Measurements from ENCODE around the gene TAOK3.
"Not testable (repeated sequence)": the region's sequence is repeated elsewhere in the genome, so short reads cannot be mapped to it uniquely, and the experiment has no call there.

TAOK3 gene

DNA sequence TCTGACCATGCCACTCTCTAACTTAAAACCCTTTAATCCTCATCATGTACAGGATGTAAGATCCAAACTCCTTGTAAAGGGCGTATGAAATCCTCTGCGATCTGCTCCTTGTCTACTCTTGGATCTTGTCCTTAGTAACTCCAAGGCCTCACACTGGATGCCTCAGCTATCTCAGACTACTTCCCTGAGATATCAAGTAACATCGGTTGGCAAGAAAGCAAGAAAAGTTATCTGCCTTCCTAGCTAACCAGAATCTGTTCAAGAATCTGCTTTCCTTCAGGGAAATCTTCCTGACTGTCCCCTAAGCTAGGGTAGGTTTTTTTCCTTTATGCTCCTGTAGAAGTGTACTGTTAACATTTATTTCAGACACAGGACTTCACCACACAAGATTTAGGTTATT is 82.6 kb downstream of the TAOK3 start:
- DNase-seq: no peak

GRCh38 chr12:118288174-118288573 is 84.5 kb downstream of the TAOK3 start:
- DNase-seq: peak; percentile 25

DNA sequence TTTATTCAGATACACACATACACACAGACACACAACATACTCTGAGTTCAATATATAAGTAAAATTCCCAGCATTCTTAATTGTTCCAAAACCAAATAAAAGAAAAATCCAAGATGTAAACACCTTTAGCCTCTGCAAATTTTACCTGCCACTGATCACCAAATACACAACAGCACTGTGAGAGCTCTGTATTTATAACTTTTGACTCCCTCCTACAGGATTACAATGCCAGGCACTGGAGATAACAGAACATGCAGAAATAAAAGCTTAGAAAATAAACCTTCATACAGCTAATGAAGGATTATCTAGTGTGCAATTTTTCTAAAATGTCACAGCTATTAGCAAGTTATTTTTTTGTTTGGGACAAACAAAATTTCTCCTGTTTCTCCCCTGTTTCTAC is 85.0 kb downstream of the TAOK3 start:
- DNase-seq: no peak

GRCh38 chr12:118282767-118283166 is 89.9 kb downstream of the TAOK3 start:
- DNase-seq: no peak

DNA sequence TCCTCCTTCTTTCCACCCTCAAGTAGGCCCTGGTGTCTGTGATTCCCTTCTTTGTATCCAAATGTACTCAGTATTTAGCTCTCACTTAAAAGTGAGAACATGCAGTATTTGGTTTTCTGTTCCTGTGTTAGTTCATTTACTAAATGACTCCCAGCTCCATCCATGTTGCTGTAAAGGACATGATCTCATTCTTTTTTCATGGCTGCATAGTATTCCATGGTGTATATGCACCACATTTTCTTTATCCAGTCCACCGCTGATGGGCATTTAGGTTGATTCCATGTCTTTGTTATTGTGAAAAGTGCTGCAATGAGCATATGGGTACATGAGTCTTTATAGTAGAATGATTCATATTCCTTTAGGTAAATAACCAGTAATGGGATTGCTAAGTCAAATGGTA is 94.4 kb downstream of the TAOK3 start:
- DNase-seq: not testable (repeated sequence)

GRCh38 chr12:118274066-118274465 is 98.6 kb downstream of the TAOK3 start:
- peak; percentile 17 for DNase-seq

- no peak for DNase-seq
These were observed 100.8 kb downstream of the TAOK3 start for GRCh38 chr12:118271770-118272417.

DNA sequence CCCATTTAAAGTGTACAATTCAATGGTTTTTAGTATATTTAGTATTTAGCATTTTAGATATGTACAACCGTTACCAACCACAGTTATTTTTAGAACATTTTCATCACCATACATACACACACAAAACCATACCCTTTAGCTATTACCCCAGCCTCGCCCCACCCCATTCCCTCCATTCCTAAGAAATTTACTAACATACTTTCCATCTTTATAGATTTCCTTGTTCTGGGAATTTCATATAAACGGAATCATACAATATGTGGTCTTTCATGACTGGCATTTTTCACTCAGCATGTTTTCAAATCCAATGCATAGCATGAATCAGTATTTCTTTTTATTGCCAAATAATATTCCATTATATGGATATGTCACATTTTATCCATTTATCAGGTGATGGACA is 101.5 kb downstream of the TAOK3 start:
- no peak for DNase-seq

GRCh38 chr12:118269806-118270205 is 102.9 kb downstream of the TAOK3 start:
- DNase-seq: peak; percentile 46

DNA sequence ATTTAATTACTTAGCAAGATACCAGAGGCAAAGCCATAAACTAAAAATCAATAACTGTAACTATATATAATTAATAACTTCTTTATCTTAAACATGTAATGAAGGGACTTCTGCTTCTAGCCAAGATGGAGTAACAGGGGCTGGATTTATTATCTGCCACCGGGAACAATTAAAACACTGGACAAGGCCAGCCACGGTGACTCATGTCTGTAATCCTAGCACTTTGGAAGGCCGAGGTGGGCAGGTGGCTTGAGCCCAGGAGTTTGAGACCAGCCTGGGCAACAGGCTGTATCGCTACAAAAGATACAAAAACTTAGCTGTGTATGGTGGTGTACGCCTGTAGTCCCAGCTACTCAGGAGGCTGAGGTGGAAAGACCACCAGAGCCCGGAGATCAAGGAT is 113.6 kb downstream of the TAOK3 start:
- DNase-seq: no peak

DNA sequence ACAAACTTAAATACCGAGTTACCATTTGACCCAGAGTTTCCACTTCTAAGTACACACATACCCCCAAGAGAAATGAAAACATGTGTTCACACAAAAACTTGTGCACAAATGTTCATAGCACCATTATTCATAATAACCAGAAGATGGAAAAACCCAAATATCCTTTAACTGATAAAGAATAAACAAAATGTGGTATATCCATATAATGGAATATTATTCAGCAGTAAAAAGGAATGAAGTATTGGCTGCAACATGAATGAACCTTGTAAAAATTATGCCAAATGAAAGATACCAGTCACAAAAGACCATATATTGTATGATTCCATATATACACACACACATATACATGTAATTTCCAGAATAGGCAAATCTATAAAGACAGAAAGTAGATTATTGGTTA is 116.4 kb downstream of the TAOK3 start:
- no peak for DNase-seq

- no peak for DNase-seq
These were observed 123.2 kb downstream of the TAOK3 start for GRCh38 chr12:118249547-118249946.

DNA sequence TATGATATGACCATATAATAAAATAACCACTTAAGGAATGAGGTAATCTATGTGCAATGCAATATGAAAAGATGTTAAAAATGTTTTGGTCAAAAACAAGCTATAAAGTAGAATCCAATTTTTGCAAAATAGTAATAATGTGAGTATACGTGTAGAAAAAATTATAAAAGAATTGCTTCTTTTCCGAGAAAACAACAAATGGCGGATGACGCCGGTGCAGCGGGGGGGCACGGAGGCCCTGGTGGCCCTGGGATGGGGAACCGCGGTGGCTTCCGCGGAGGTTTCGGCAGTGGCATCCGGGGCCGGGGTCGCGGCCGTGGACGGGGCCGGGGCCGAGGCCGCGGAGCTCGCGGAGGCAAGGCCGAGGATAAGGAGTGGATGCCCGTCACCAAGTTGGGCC is 126.8 kb downstream of the TAOK3 start:
- not testable (repeated sequence) for DNase-seq

- no peak for DNase-seq
These were observed 133.8 kb downstream of the TAOK3 start for GRCh38 chr12:118238888-118239287.

DNA sequence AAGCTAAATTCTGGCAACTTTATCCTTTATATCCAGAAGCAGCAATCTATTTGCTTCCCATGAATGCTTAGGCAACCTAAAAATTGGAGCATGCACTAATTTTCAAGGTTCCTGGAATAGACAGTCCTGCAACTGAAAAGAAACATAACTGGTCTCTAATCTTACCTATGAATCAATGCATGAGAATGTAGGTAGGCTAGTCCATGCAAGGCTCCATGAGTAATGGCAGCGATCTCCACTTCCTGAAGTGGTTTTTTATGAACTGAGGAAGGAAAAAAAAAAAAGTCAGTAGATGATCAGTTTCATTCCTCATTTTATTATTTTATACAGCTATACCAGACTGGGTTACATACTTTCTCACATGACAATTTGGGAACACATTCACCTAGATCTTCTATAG is 134.8 kb downstream of the TAOK3 start:
- DNase-seq: peak; percentile 8

DNA sequence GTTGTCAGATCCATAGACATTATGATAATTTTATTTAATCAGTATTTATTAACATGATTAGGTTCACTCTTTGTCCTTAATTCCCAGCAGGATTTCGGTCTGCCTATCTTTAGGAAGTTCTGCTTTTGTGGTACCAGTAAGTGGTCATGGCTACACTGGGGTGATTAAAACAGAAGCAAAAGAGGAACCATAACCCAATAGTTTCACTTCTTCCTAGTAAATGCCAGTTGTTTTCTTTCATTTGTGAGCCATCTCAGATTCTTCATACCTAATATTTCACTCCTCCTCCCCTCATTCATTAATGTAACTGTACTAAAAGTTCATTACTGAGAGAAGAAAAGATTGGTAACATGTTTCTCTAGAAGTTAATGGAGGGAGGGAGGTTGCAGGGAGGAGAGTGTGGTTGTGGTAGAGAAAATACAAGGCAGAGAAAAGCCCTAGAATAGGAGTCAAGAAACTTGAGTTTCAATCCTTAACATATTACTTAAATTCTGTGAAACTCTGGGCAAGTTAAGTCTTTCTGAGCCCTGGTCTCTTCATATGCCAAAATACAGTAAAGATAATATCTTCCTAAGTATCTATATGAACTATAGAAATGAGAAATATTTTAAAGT is 135.5 kb downstream of the TAOK3 start:
- peak; percentile 85 for DNase-seq

DNA sequence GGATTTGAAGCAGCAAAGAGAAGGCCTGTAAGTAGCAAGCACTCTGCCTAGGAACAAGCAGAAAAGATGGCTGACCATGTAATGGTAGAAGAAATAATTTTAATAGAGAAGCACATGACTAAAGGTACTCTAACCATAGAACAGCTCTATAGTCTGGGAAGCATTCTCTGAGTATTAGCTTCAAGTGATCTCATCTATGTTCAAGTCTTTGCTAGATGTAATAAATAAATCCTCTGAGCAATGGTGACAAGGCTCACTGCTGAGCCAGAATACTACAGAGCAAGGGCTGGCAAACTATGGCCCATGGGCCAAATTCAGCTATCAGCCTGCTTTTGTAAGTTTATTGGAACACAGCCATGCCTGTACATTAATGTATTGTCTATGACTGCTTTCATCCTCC is 152.0 kb downstream of the TAOK3 start:
- DNase-seq: no peak

GRCh38 chr12:118219772-118220171 is 152.9 kb downstream of the TAOK3 start:
- no peak for DNase-seq

- DNase-seq: no peak
These were observed 153.6 kb downstream of the TAOK3 start for GRCh38 chr12:118219106-118219505.

- no peak for DNase-seq
These were observed 159.3 kb downstream of the TAOK3 start for GRCh38 chr12:118213452-118213851.

DNA sequence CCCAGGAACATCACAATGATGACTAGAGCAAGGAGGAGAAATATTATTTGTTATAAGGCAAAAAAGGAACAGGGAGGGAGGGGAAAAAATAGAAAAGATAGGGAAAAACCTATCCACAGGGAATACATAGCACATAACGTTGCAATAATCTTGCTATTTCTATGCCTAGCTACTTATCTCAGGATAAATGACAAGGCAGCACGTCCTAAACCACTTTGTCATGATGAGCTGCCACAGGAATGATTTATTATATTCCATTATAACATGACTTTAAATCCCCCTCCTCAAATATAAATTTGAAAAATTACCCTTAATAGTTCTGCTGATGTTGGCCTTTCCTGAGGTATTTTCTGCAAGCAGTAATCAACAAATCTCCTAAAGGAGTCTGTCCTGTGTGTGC is 160.1 kb downstream of the TAOK3 start:
- no peak for DNase-seq

- peak; percentile 17 for DNase-seq
These were observed 166.6 kb downstream of the TAOK3 start for GRCh38 chr12:118206107-118206412.

- DNase-seq: no peak
These were observed 178.7 kb downstream of the TAOK3 start for GRCh38 chr12:118193958-118194357.

DNA sequence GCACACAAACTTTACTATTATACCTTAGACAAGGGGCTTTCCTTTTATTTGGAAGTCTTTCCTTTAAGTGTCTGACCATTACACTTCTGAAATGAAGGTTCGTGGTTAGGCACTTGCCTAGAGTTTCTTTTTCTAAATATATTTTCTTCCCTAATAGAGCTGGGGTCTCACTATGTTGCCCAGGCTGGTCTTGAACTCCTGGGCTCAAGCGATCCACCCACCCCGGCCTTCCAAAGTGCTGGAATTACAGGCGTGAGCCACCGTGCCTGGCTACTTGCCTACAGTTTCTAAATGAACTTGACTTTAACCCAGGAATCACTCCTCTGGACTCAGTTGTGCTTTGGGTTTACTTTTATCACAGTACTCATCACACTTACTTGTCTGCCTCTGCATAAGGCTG is 179.2 kb downstream of the TAOK3 start:
- no peak for DNase-seq

DNA sequence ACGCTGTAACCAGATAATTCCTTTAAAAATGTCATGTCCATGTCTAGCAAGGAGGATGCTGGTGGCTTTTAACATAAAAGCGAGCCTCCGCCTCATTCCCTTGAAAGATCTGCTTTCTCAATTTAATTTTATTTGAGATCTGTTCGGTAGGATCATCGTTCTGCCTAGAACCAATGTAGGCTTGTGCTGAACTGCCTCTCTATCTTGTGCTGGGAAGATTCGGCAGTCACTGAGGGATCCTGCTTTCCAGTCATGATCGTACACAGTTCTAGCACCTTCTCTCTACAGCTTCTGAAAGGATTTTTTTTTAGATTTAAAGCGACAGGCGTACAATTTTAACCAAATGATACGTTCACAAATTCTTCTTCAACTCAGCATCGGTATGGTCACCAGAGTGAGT is 182.4 kb downstream of the TAOK3 start:
- no peak for DNase-seq
